Mesodermal cell (in vitro differentiated cells): ENCODE results near the gene RNF11.
A peak's percentile ranks its signal among the peaks of the same experiment; 100 is the strongest.
"Not testable (repeated sequence)": the region's sequence is repeated elsewhere in the genome, so short reads cannot be mapped to it uniquely, and the experiment has no call there.

Experiments
- H3K27ac ChIP-seq: 2 replicates; pipeline ENCODE4 v1.7.0; 2013; ENCODE audit warnings: mild to moderate bottlenecking, low read depth, low read length, moderate library complexity; ENCODE audit not compliant: severe bottlenecking
- H3K36me3 ChIP-seq: 2 replicates; pipeline ENCODE4 v1.7.1; 2013; ENCODE audit warnings: mild to moderate bottlenecking, low read length, moderate library complexity; ENCODE audit not compliant: control insufficient read depth, insufficient read depth
- H3K4me1 ChIP-seq: one replicate; pipeline ENCODE4 v1.7.1; 2013; ENCODE audit warnings: mild to moderate bottlenecking, low read length; ENCODE audit not compliant: insufficient read depth, control insufficient read depth, poor library complexity, severe bottlenecking
- H3K4me3 ChIP-seq: 2 replicates; pipeline ENCODE4 v1.7.0; 2013; ENCODE audit warnings: low read length, control low read depth, mild to moderate bottlenecking; ENCODE audit not compliant: insufficient read depth, poor library complexity, severe bottlenecking; ENCODE audit errors: extremely low read depth
- H3K9me3 ChIP-seq: 2 replicates; pipeline ENCODE4 v1.7.1; 2013; ENCODE audit warnings: mild to moderate bottlenecking, low read length, moderate library complexity; ENCODE audit not compliant: control insufficient read depth
- WGBS, 2 experiments: methylation state at CpG; one replicate each; pipeline ENCODE4 v1.1.5; 2013; ENCODE audit warnings: missing lambda C conversion rate in 2 of 2; ENCODE audit not compliant: insufficient coverage in 2 of 2; 5-methylcytosine and 5-hydroxymethylcytosine counted together

Gene RNF11

DNA sequence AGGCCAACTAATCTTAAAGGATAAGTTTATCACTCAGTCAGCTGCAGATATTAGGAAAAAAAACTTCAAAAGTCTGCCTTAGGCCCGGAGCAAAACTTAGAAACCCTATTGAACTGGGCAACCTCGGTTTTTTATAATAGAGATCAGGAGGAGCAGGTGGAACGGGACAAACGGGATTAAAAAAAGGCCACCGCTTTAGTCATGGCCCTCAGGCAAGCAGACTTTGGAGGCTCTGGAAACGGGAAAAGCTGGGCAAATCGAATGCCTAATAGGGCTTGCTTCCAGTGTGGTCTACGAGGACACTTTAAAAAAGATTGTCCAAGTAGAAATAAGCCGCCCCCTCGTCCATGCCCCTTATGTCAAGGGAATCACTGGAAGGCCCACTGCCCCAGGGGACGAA, 7.6 kb upstream of the RNF11 start:
- not testable (repeated sequence) for H3K4me3 ChIP-seq, H3K4me1 ChIP-seq, H3K27ac ChIP-seq, H3K9me3 ChIP-seq, H3K36me3 ChIP-seq
- 85 to 93% methylated on average over 7 to 8 of the region's 11 CpGs for WGBS, 2 experiments

DNA sequence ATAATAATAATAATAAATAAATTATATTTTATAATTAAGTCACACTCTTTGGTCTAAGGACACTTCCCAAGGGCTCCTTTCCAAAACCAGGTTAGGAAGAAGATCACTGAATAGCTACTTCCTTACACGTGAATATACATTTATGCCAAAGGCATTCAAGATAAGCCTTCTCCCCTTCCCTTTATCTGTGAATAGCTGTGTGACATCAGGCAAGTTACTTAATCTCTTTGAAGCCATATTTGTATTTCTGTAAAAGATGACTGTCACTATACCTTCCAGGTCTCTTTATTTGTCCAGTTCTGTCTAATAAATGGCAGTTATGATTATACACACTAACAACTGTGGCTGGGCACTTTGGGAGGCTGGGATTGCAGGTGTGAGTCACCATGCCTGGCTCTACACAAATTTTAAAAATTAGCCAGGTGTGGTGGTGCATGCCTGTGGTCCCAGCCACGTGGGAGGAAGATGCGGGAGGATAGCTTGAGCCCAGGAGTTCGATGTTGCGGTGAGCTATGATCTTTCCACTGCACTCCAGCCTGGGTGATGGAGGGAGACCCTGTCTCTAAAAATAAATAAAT, 5.5 kb upstream of the RNF11 start:
- Histone ChIP-seq H3K4me1 (peaks cover 7% of the 10 kb centered on the region), H3K27ac (no peak overlapping the region), H3K36me3 (no peaks in the 10 kb centered on the region), H3K9me3 (no peaks in the 10 kb centered on the region), H3K4me3 (no peak overlapping the region)
- WGBS, 2 experiments = 89% methylated on average over 2 of the region's 5 CpGs; no CpG with 5 or more reads in 1 of the 2 experiments

- peaks cover 7% of the 10 kb centered on the region for H3K4me1 ChIP-seq
- no peak overlapping the region for H3K4me3 ChIP-seq
- H3K27ac ChIP-seq = no peak overlapping the region
- WGBS, 2 experiments = 80 to 89% methylated on average over 1 to 3 of the region's 3 CpGs
- no peaks in the 10 kb centered on the region for H3K9me3 ChIP-seq
- no peaks in the 10 kb centered on the region for H3K36me3 ChIP-seq
Measured at GRCh38 chr1:51231120-51231519, 5.0 kb upstream of the RNF11 start.

GRCh38 chr1:51231896-51232295, 4.2 kb upstream of the RNF11 start:
- Histone ChIP-seq H3K9me3 (no peaks in the 10 kb centered on the region), H3K4me3 (no peak overlapping the region), H3K36me3 (no peaks in the 10 kb centered on the region), H3K27ac (no peak overlapping the region), H3K4me1 (peaks cover 7% of the 10 kb centered on the region)

- not testable (repeated sequence) for H3K4me3 ChIP-seq, H3K27ac ChIP-seq, H3K4me1 ChIP-seq, H3K9me3 ChIP-seq, H3K36me3 ChIP-seq
- 92 to 98% methylated on average over 6 to 7 of the region's 7 CpGs for WGBS, 2 experiments
Measured at GRCh38 chr1:51234236-51234635, 1.8 kb upstream of the RNF11 start.

- peak overlapping the region; percentile 95 for H3K4me3 ChIP-seq
- peak overlapping the region; percentile 77 for H3K27ac ChIP-seq
- WGBS, 2 experiments = 73 to 81% methylated on average over 6 to 7 of the region's 8 CpGs
- peaks cover 7% of the 10 kb centered on the region for H3K4me1 ChIP-seq
- H3K36me3 ChIP-seq = peaks cover 9% of the 10 kb centered on the region
- no peaks in the 10 kb centered on the region for H3K9me3 ChIP-seq
Measured at GRCh38 chr1:51234721-51235425, 1.2 kb upstream of the RNF11 start.

GRCh38 chr1:51236531-51237350, 668 bp downstream of the RNF11 start:
- Histone ChIP-seq H3K27ac (peak overlapping the region; percentile 77), H3K4me1 (peaks cover 7% of the 10 kb centered on the region), H3K36me3 (peaks cover 15% of the 10 kb centered on the region), H3K9me3 (no peaks in the 10 kb centered on the region), H3K4me3 (peak overlapping the region; percentile 95)
- 0% methylated on average over 23 to 33 of the region's 54 CpGs for WGBS, 2 experiments

DNA sequence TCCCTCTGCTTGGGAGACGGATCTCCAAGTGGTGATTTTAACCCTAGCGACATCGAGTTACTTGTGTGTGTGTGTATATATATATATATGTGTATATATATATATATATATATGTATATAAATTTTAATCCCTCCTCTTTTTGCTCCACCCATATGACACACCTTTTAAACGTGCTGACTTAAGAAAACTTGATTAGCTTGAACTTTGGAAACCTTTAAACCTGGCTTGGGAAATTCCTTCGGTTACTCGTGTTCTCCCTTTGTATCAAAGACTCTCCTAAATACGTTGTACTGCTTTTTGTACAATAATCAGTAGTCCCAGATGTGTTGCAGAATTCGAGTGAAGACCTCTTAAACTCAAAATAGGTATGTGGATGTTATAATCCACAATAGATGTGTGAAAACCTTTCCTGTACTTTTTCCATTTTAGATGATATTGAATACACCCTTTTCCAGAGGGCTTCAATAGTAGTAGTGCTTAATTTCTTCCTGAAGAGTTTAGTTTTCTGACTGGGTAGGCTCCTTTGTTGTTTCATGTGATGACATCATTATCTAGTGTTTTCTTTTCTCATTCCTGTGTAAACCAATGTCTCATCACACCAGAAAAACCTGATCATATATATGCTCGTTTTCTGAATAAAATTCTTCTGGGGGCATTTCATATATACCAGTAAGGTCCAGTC, 1.4 kb downstream of the RNF11 start:
- no peaks in the 10 kb centered on the region for H3K9me3 ChIP-seq
- peak overlapping the region; percentile 19 for H3K27ac ChIP-seq
- H3K4me1 ChIP-seq = peaks cover 7% of the 10 kb centered on the region
- H3K4me3 ChIP-seq = peak overlapping the region; percentile 95
- WGBS, 2 experiments = 29 to 33% methylated on average over 1 to 3 of the region's 9 CpGs
- H3K36me3 ChIP-seq = peaks cover 15% of the 10 kb centered on the region

DNA sequence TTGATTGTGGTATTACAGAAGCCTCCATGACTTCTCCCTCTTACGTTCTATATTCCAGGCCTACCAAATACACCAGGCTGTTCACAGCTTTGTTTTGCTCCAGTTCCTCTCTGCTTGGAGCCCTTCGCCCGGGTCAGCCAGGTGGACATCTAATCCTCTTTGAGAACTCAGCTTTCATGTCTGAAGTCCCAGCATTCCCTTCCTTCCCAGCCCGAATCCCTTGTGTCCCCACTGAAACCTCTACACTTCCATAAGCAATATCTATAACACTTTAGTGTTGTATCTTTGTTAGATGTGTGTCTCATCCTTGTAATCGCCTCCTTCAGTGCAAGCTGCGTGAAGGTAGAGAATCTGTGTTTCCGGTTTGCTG, 1.9 kb downstream of the RNF11 start:
- Histone ChIP-seq H3K36me3 (peaks cover 15% of the 10 kb centered on the region), H3K9me3 (no peaks in the 10 kb centered on the region), H3K27ac (peak overlapping the region; percentile 19), H3K4me1 (peaks cover 7% of the 10 kb centered on the region), H3K4me3 (peak overlapping the region; percentile 95)
- WGBS, 2 experiments = 38 to 71% methylated on average over 3 to 5 of the region's 7 CpGs

DNA sequence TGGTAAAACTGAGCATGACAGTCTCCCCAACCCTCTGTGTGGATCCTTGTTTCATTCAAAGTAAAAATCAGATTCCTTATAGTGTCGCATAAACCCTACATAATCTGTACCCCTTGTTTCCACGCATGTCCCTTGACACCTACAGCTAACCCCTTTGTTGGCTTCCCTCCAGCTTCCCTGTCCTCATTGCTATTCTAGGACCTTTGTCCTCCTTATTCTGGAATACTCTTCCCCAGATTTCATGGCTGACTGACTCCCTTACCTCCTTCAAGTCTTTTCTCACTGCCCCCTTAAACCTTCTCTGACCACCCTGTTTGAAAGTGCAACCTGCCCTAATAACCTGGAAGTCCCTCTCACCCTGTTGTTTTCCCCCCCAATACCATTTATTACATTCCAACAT, 4.0 kb downstream of the RNF11 start:
- WGBS, 2 experiments = 92 to 97% methylated on average over 2 of the region's 2 CpGs
- Histone ChIP-seq H3K4me1 (peaks cover 5% of the 10 kb centered on the region), H3K4me3 (no peak overlapping the region)

More for the DNA sequence above, 4.0 kb downstream of the RNF11 start:
- no peaks in the 10 kb centered on the region for H3K9me3 ChIP-seq
- peaks cover 23% of the 10 kb centered on the region for H3K36me3 ChIP-seq
- H3K27ac ChIP-seq = no peak overlapping the region
